RCC 7860 (cell line): ENCODE results near the gene SPATA2L.
A peak's percentile ranks its signal among the peaks of the same experiment; 100 is the strongest.

ENCODE experiments used
- DNase-seq: peaks from one replicate; pipeline ENCODE4 v3.0.0-alpha.2; 2015; ENCODE audit warnings: low spot score
- FAIRE-seq: peaks from 2 replicates; lab custom pipeline; 2012; peaks lifted over from hg19 to GRCh38; lab: Jason Lieb, UNC

The SPATA2L gene

GRCh38 chr16:89658221-89658879 lies 43.2 kb downstream of the SPATA2L start:
- FAIRE-seq: no peak
- DNase-seq: no peak

DNA sequence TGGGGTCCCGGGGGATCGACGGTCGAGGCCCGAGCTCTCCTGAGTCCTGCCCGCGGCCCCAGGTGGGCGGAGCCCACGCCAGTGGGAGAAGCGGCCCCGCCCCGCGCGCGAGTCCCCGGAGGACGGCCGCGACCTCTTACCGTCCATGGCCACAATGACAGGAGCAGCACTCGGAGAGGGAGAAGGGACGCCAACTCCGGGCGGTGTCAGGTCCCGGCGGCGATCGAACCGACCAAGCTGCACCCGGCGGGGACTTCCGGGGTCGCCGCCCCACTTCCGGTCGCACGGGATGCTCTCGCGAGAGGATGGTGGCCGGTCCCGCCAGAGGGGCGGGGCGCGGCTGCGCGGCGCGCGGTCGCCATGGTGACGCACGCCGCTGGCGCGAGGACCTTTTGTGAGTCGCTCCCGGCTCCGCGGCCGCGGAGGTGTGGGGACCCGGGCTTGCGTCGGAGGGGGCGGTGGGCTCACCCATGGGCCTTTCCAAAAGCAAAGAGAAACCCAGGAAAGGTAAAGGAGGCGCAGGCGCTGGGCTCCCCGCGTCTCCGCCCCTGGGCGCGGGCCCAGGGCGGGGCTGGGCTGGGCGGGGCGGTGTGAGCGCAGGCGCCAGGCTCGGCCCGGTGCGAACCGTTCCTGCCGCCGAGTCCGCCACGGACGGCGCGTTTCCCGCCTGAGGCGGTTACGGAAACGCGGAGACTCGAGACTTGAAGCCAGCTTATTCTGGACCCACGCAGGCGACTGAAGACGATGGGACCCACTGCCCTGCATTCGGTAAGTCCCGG lies 43.9 kb downstream of the SPATA2L start, which contains the start of the genes CHMP1A and SPATA33:
Gene CHMP1A, minus strand, starts transcription at position 267 of the 779 bp plus-strand sequence. Its CDS starts 120 bp downstream, at position 147.
Gene SPATA33, plus strand, starts transcription at position 395 of the 779 bp plus-strand sequence. Its CDS starts 76 bp downstream, at position 471.
- peak; percentile 69 for DNase-seq
- no peak for FAIRE-seq

GRCh38 chr16:89656435-89657121 lies 44.9 kb downstream of the SPATA2L start:
- no peak for DNase-seq
- FAIRE-seq: no peak

- FAIRE-seq (no peak), DNase-seq (no peak)
Measured at GRCh38 chr16:89655062-89655643, 46.4 kb downstream of the SPATA2L start.

DNA sequence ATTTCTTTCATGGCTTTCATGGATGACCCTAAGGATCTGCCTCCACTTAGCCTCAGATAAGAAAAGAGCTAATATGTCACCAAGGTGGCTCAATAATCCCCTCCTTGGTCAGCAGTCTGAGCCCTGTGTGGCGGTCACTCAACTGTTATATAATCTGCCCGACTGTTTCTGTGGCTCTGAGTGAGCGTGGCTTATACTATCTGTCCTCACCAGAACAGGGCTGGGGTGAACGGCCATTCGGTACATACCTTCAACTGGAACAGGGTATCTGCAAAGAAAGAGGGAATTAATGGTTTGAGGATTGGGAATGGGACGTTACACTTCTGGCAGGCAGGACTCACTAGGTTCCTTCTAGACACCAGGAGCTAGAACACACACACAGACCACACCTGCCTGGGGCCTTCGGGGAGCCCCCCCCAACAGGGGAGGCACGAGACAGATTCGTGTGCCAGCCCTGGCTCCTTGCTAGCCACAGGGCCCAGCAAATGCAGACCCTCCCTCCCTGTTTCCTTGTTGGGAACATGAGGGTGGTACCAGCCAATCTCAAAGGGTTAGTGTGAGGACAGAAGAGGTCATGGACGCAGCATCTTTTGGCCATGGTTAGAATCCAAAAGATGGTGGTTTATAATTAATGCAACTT lies 47.7 kb downstream of the SPATA2L start:
- no peak for DNase-seq

DNA sequence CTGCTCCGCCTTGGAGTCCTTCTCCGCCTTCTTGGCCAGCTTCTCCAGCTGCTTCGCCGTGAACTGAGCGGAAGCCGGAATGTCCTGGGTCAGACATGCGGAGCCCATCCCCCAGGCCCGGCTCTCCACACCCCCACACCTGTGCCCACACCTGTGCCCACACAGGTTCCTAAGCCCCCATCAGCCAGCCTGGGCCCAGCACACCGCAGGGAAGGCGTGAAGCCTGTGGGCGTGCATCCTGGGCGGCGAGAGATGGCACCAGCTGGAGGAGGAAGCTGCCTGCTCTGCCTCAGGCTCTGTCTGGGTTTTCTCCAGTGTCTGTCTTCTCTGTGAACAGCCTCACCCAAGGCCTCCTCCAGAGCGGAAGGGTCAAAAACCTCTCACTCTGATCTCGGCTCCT lies 49.9 kb downstream of the SPATA2L start:
- no peak for DNase-seq
- FAIRE-seq: no peak

More for the DNA sequence above, 47.7 kb downstream of the SPATA2L start:
- FAIRE-seq: no peak

- FAIRE-seq: no peak
- no peak for DNase-seq
Measured at GRCh38 chr16:89646906-89647305, 54.6 kb downstream of the SPATA2L start.
